Activated T-helper 2 cell treated with anti-CD3 and anti-CD28 coated beads, Interferon-gamma antibody, Interleukin-2, Interleukin-4, amounts not matched to agents 10 μg/mL and 5 μg/mL and 100 μg/mL, durations not matched to agents 14 hours and 24 hours and 36 hours (primary cell): ENCODE results near the gene SLC16A7. TPM values are rescaled to one million over a fixed set of nuclear protein-coding genes. Genes with fewer than 3 reads are reported as not detected.

Source experiments
- DNase-seq: peaks from one replicate; pipeline ENCODE4 v3.0.0; 2021; ENCODE audit warnings: low spot score
- H3K27ac Mint-ChIP-seq: one replicate; pipeline ENCODE4 v1.8.0; 2021; ENCODE audit warnings: mixed read lengths
- H3K27me3 Mint-ChIP-seq: one replicate; pipeline ENCODE4 v1.8.0; 2021; ENCODE audit warnings: low read depth, mixed read lengths
- H3K36me3 Mint-ChIP-seq: one replicate; pipeline ENCODE4 v1.8.0; 2021; ENCODE audit warnings: low read depth, mixed read lengths
- H3K4me1 Mint-ChIP-seq: one replicate; pipeline ENCODE4 v1.8.0; 2021; ENCODE audit warnings: low read depth, mixed read lengths
- H3K4me3 Mint-ChIP-seq: one replicate; pipeline ENCODE4 v1.8.0; 2021; ENCODE audit warnings: low read depth, mild to moderate bottlenecking, moderate library complexity, mixed read lengths
- H3K9me3 Mint-ChIP-seq: one replicate; pipeline ENCODE4 v1.8.0; 2021; ENCODE audit warnings: mixed read lengths
- intact Hi-C: fragments of 100-400 bp; cut with micrococcal nuclease; formaldehyde crosslinking; loops from one replicate; pipeline ENCODE4 v1.15.1; 2023
- total RNA-seq: library from RNA; stranded (reverse); gene quantifications from 2 replicates; pipeline ENCODE4 v1.2.3, GENCODE V29; 2022

Gene SLC16A7
- total RNA-seq, 1 donor from 2014 or later = 29.1 TPM

DNA sequence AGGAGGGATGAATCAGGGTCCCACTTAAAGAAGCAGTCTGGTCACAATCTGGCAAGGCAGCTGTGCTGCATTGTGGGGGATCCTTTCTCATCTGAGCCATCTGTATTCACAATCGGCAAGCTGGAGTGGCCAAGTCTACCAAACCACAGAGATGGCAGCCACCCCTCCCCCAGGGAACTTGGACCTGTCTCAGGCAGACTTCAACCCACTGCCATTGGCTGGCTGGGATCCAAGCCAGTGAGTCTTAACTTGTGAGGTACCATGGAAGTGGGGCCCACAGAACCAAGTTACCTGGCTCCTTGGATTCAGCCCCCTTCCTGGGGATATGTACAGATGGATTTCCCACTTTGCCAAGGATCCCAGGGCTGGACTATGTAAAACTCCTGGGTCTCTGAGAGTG, 196.8 kb downstream of the SLC16A7 start:
- Mint-ChIP-seq H3K9me3 (peaks cover 39% of the 10 kb centered on the region), H3K27me3 (no peaks in the 10 kb centered on the region), H3K36me3 (peaks cover 6% of the 10 kb centered on the region), H3K4me1 (no peaks in the 10 kb centered on the region), H3K4me3 (no peak overlapping the region), H3K27ac (no peak overlapping the region)
- intact Hi-C loops = no loop called here
- DNase-seq = no peak

DNA sequence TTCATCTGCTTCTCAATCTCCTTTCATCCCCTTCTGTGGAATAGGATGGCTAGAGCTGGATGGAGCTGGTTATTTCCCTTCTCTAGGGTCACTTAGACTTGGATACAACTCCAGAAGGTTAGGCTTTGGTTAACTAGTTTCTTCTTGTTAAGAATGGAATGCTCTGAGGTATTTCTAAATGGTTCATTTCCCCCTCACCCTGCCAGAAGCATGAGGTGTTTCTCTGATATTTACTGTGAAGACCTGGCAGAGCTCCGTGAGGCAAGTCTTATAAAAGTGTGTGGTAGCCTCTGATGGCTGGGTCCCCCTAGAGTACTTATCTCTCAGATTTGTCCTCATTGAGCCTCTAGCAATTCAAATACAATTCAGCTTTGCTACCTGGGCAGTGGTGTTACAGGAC, 207.9 kb downstream of the SLC16A7 start:
- H3K27ac Mint-ChIP-seq = no peak overlapping the region
- no peak for DNase-seq
- H3K27me3 Mint-ChIP-seq = no peaks in the 10 kb centered on the region
- H3K9me3 Mint-ChIP-seq = peaks cover 9% of the 10 kb centered on the region
- H3K4me1 Mint-ChIP-seq = no peaks in the 10 kb centered on the region
- no peaks in the 10 kb centered on the region for H3K36me3 Mint-ChIP-seq
- intact Hi-C loops = no loop called here
- H3K4me3 Mint-ChIP-seq = no peak overlapping the region

DNA sequence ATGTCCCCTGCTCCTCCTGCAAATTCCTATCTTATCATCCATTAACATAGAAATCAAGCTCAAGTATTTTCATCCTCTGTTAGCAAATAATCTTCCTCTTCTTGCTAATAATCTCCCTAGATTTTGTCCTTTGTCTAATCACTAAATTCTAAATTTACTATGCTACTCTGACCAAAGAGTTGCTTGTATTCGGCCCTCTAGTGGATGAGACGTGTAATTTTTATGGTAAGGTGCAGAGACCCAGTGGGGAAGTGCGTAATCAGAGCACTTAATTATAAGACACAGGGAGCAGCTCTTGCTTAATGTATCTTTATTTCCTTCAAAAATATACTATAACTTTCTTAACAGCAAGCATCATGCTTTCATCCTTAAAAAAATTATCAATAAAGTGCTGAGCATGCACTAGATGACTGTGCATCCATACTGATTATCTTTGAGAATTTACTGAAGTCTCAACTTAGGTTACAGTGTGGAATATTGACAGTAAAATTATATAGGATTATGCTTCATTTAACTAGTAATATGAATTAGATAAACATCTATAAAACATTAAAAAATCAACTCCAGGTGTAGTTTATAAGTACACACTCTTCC, 212.6 kb downstream of the SLC16A7 start:
- Mint-ChIP-seq H3K27ac (no peak overlapping the region), H3K27me3 (peaks cover 4% of the 10 kb centered on the region), H3K4me3 (no peak overlapping the region), H3K36me3 (no peaks in the 10 kb centered on the region), H3K9me3 (no peaks in the 10 kb centered on the region), H3K4me1 (no peaks in the 10 kb centered on the region)
- intact Hi-C loops = loop anchor here (1.0 to 2.0 kb wide), 2 partner anchors 211 to 406 kb away; no protein-coding TSS in a partner anchor
- DNase-seq = no peak

DNA sequence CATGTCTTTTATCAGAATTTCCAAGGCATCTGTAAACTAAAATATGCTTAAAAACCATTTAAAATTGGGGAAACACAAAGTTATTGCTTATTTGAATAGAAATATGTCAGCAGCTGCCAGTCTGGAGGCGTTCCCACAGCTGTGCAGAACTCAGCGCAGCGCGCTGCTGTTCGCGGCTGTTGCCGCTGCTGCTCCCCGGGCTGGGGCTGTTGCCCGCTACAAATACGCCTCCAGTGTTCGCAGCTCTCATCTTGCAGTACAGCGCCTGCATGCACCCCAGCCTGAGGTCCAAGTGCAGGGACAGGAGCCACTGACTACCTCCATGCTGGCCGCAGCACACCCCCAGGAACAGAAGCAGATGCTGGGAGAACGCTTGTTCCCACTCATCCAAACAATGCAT, 216.2 kb downstream of the SLC16A7 start:
- Mint-ChIP-seq H3K4me3 (no peak overlapping the region), H3K27ac (no peak overlapping the region), H3K4me1 (no peaks in the 10 kb centered on the region), H3K36me3 (no peaks in the 10 kb centered on the region), H3K27me3 (peaks cover 5% of the 10 kb centered on the region), H3K9me3 (no peaks in the 10 kb centered on the region)
- DNase-seq = no peak
- intact Hi-C loops = no loop called here

DNA sequence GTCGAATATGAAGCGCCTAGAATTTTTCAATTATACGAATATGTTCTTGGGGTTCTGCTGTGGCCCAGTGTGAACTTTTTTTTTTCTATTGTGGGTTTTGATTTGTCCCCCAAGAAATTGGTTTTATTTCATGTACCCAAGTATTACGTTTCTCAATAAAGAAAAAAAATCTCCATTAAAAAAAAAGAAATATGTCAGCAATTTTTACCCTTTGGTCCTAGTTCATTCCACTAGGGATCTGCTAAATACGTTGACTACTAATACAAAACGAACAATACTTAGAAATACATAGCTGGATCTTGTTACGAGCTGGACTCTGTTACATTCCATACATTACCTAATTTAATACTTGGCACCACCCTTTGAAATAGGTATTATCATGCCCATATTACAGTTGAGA, 216.9 kb downstream of the SLC16A7 start:
- intact Hi-C loops = no loop called here
- DNase-seq = no peak
- Mint-ChIP-seq H3K4me1 (peaks cover under 1% of the 10 kb centered on the region), H3K27me3 (peaks cover 5% of the 10 kb centered on the region), H3K27ac (no peak overlapping the region), H3K9me3 (no peaks in the 10 kb centered on the region), H3K36me3 (no peaks in the 10 kb centered on the region), H3K4me3 (no peak overlapping the region)

DNA sequence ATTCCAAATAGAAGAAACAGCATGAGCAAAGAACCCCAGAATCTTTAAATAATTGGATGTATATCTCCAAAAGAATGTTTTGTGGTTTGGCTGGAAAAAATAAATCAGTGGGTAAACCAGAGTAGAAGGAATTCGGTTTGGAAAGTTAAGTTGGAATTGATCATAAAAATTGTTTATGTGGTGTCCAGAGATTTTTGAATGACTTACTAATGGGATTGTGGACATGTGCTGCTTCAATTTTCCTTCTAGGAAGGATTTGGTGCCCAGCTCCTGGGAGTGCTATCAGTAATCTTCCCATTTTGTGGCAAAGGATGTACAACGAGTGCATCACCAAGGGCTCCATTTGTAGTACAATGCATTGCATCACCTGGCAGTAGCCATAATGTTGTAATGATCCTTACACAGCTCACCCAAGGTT, 224.8 kb downstream of the SLC16A7 start:
- H3K4me3 Mint-ChIP-seq = no peak overlapping the region
- no peaks in the 10 kb centered on the region for H3K9me3 Mint-ChIP-seq
- H3K36me3 Mint-ChIP-seq = no peaks in the 10 kb centered on the region
- intact Hi-C loops = no loop called here
- H3K27me3 Mint-ChIP-seq = peaks cover 1% of the 10 kb centered on the region
- DNase-seq = no peak
- no peak overlapping the region for H3K27ac Mint-ChIP-seq
- H3K4me1 Mint-ChIP-seq = peaks cover 9% of the 10 kb centered on the region

DNA sequence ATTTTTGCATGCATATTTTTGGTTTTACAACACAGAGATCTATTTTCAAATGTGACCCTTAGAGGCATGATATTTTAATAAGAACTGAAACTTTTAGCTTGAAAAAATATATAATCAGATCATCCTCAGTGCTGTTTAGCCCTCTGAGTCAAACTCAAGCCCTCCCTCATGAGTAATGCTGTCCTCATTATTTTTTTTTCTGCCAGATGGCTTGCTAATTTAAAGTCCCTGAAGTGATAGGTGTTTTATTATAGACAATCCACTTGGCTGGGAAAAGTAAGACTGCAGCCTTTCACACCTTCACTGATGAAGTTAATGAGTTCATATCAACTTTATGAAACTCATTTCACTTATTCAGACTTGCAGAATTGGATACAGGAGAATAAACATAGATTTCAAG, 227.7 kb downstream of the SLC16A7 start:
- DNase-seq = no peak
- peaks cover 3% of the 10 kb centered on the region for H3K4me1 Mint-ChIP-seq
- H3K4me3 Mint-ChIP-seq = no peak overlapping the region
- intact Hi-C loops = no loop called here
- peaks cover 2% of the 10 kb centered on the region for H3K27me3 Mint-ChIP-seq
- H3K36me3 Mint-ChIP-seq = no peaks in the 10 kb centered on the region
- no peak overlapping the region for H3K27ac Mint-ChIP-seq
- H3K9me3 Mint-ChIP-seq = no peaks in the 10 kb centered on the region

DNA sequence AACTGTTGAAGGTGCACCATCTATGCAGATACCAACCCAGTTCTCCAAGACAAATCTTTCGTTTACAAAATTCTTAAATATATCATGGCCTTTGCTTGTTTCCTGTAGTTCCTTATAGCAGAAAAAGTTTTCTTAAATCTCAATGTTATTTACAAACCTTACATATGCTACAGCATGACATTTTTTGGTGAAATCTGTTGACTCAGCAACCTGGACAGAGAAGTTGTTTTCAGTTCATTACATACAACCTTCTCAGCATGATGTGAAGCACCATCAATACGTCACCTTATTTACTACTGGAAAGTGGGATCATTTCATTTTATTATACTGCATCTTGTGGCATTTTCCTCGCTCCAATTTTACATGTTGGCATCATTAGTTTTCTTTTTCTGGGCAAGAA, 231.9 kb downstream of the SLC16A7 start:
- Mint-ChIP-seq H3K4me3 (no peak overlapping the region), H3K4me1 (no peaks in the 10 kb centered on the region), H3K9me3 (no peaks in the 10 kb centered on the region), H3K27me3 (peaks cover 5% of the 10 kb centered on the region), H3K36me3 (no peaks in the 10 kb centered on the region), H3K27ac (no peak overlapping the region)
- intact Hi-C loops = no loop called here
- DNase-seq = no peak

DNA sequence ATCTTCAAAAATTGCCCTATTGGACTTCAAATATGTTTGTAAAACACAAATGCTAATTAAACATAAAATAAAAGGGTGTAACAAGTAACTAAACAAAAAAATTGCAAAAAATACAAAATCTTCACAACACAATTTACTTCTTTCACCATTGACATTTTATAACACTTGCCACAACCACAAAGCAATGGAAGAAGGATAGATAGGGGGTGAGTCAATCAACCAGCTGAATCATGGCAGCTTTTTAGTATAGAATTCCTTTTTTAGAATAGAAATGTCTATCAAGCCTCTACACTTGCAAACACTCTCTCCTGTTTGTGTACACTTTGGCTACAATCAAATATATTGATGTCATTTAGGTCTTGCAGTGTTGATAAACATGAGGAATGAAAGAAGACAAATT, 232.7 kb downstream of the SLC16A7 start:
- Mint-ChIP-seq H3K27ac (no peak overlapping the region), H3K4me3 (no peak overlapping the region), H3K4me1 (no peaks in the 10 kb centered on the region), H3K27me3 (peaks cover 4% of the 10 kb centered on the region), H3K9me3 (no peaks in the 10 kb centered on the region), H3K36me3 (no peaks in the 10 kb centered on the region)
- intact Hi-C loops = no loop called here
- no peak for DNase-seq

DNA sequence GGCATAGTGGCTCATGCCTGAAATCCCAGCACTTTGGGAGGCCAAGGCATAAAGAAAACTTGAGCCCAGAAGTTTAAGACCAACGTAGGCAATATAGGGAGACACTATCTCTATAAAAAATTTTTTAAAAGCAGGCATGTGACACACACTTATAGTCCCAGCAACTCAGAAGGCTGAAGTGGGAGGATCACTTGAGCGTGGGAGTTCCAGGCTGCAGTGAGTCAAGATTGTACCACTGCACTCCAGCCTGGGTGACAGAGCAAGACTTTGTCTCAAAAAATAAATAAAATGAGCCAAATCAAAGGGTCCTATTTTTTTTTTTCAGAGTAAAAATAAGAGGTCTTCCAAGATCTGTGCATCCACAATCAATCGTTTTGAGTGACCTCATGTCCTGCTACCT, 237.6 kb downstream of the SLC16A7 start:
- intact Hi-C loops = loop anchor here (10.0 kb wide), 1 partner anchor 719 kb away; no protein-coding TSS in a partner anchor
- no peaks in the 10 kb centered on the region for H3K36me3 Mint-ChIP-seq
- no peak overlapping the region for H3K4me3 Mint-ChIP-seq
- H3K27me3 Mint-ChIP-seq = peaks cover 3% of the 10 kb centered on the region
- H3K4me1 Mint-ChIP-seq = no peaks in the 10 kb centered on the region
- no peak overlapping the region for H3K27ac Mint-ChIP-seq
- DNase-seq = no peak
- no peaks in the 10 kb centered on the region for H3K9me3 Mint-ChIP-seq

DNA sequence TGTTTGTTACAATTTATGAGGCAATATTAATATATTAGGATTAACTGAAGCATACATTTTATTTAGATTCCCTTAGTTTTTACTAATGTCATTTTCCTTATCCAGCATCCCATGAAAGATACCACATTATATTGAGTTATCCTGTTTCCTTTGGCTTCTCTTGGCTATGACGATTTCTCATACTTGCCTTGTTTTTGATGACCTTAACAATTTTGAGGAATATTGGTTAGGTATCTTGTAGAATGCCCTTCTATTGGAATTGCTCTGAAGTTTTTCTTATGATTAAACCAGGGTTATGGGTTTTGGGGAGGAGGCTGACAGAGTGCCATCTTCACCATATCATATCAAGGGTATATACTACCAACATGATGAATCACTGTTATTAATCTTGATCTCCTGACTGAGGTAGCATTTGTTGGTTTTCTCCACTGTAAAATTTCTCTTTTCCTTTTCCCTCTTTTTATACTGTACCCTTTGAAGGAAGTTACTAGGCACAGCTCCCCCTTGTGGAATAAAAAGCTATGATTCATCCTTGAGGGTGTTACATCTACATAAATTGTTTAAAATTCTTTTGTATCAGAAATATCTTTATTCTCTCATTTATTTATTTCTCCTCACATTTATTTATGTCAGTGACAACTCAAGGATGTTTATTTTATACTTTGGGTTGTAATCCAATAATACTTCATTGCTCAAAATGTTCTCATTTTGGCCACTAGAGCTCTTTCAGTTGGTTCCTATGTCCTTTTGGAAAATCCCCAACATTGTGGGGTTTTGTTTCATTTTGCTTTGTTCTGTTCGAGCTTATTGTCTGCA, 239.0 kb downstream of the SLC16A7 start:
- H3K4me1 Mint-ChIP-seq = no peaks in the 10 kb centered on the region
- H3K27me3 Mint-ChIP-seq = peaks cover 4% of the 10 kb centered on the region
- intact Hi-C loops = loop anchor here (1.0 to 10.0 kb wide), 2 partner anchors 432 to 720 kb away; no protein-coding TSS in a partner anchor
- DNase-seq = no peak
- no peaks in the 10 kb centered on the region for H3K9me3 Mint-ChIP-seq
- H3K27ac Mint-ChIP-seq = no peak overlapping the region
- no peak overlapping the region for H3K4me3 Mint-ChIP-seq
- no peaks in the 10 kb centered on the region for H3K36me3 Mint-ChIP-seq
